ENCODE measurements around the gene NPTN.

DNA sequence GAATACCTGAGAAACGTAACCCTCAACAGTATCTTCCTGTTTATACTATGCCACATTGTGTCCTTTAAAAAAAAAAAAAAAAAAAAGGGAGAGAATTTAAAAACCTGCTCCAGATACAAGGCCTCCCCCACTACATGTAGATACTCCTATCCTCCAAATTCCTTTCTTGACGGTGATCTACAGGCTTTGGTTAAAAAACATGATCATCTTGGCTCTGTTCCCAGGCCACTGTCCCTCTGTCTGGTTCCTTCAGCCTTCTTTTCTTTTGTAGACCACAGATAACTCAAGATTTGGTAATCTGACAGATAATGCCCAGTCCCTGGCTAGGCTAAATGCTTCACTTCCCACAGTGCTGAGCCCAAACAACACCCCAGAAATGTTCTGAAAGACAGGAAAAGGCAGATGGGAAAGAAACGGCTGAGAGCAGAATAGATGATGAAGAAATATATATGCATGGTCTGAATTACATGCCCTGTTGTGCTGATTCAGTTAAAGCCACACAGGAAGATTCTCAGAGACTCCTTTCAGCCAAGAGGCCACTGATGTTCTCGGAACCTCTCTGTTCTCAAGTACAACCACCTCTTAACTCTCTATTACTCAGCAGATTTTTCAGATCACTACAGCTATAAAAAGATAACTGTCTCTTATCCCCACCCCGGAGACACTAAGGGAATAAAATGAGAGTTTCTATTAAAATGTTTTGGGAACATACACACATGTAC lies 48.3 kb downstream of the NPTN start:
- TF ChIP-seq, protein P1, sequence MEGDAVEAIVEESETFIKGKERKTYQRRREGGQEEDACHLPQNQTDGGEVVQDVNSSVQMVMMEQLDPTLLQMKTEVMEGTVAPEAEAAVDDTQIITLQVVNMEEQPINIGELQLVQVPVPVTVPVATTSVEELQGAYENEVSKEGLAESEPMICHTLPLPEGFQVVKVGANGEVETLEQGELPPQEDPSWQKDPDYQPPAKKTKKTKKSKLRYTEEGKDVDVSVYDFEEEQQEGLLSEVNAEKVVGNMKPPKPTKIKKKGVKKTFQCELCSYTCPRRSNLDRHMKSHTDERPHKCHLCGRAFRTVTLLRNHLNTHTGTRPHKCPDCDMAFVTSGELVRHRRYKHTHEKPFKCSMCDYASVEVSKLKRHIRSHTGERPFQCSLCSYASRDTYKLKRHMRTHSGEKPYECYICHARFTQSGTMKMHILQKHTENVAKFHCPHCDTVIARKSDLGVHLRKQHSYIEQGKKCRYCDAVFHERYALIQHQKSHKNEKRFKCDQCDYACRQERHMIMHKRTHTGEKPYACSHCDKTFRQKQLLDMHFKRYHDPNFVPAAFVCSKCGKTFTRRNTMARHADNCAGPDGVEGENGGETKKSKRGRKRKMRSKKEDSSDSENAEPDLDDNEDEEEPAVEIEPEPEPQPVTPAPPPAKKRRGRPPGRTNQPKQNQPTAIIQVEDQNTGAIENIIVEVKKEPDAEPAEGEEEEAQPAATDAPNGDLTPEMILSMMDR (conservative IDR thresholded peaks at IDR 0.05 in 1 of 2, IDR thresholded peaks at IDR 0.05 in 1 of 2; ENCODE audit: extremely low read depth in 1 of 2, insufficient read depth in 1 of 2, low read depth in 1 of 2, low read length in 2 of 2) = no peak
- TF ChIP-seq EZH2 (IDR thresholded peaks at IDR 0.05; ENCODE audit: borderline replicate concordance, low read length) = no peak
